Adrenal gland (tissue), 12 donors: Measurements from ENCODE around the gene YIF1B. TPM values are rescaled to one million over a fixed set of nuclear protein-coding genes. Genes with fewer than 3 reads are reported as not detected.

Experiments
- DNase-seq, 7 donors: peaks; one replicate each; pipeline ENCODE4 v3.0.0-alpha.2; 2019 to 2020
- H3K27ac ChIP-seq, 5 donors: fragments of 200-600 bp; sonication (generic) in 4 of 5; 1 replicate in 3 of 5; 2 replicates in 2 of 5; pipeline versions ENCODE4 v1.5.1 to v1.8.0; 2016 to 2020; ENCODE audit warnings: mild to moderate bottlenecking in 1 of 5
- H3K27me3 ChIP-seq: fragments of 200-600 bp; 2 replicates; pipeline ENCODE4 v1.8.0; 2021
- H3K36me3 ChIP-seq, 2 donors: fragments of 200-600 bp; replicated peaks in 1 of 2; 1 replicate in 1 of 2; 2 replicates in 1 of 2; pipeline versions ENCODE4 v1.5.1 to v1.8.0; 2018 to 2022
- H3K4me1 ChIP-seq, 2 donors: fragments of 200-600 bp; replicated peaks in 1 of 2; 1 replicate in 1 of 2; 2 replicates in 1 of 2; pipeline versions ENCODE4 v1.5.1 to v1.8.0; 2018 to 2021
- H3K4me3 ChIP-seq, 4 donors: fragments of 200-600 bp; sonication (generic) in 3 of 4; one replicate each; pipeline ENCODE4 v1.5.1; 2016 to 2018
- H3K9me3 ChIP-seq, 3 donors: fragments of 200-600 bp; sonication (generic) in 1 of 3; replicated peaks in 1 of 3; 1 replicate in 2 of 3; 2 replicates in 1 of 3; pipeline versions ENCODE4 v1.5.1 to v1.8.0; 2016 to 2021
- POLR2A ChIP-seq, 2 donors: fragments of 450-650 bp; IDR thresholded peaks; one replicate each; pipeline ENCODE4 v1.6.1; 2017; ENCODE audit warnings: antibody characterized with exemption in 2 of 2, mild to moderate bottlenecking in 2 of 2, moderate library complexity in 1 of 2
- WGBS, 4 donors: extraction: QIAGEN DNeasy Blood & Tissue Kit in 2 of 4; methylation state at CpG; one replicate each; pipeline versions ENCODE4 v1.1.5 to v1.1.7; 2013 to 2017; 5-methylcytosine and 5-hydroxymethylcytosine counted together
- intact Hi-C, 2 donors: fragments of 100-400 bp; cut with DNase I; formaldehyde crosslinking; loops; one replicate each; pipeline versions ENCODE4 v1.14.1 to v1.15.0; 2022 to 2023
- polyA plus RNA-seq, 3 donors: library from polyadenylated mRNA; stranded (reverse); fragments of 200-250 nt in 2 of 3; fragments of 350-450 nt in 1 of 3; fragmentation: Illumina TruSeq in 1 of 3; extraction: RNeasy Lipid Tissue Mini Kit (QIAGEN cat#74804) in 1 of 3; gene quantifications; one replicate each; pipeline ENCODE4 v1.2.3, GENCODE V29; 2013 to 2014
- total RNA-seq, 9 donors: library from RNA; depleted of rRNA in 4 of 9; stranded (reverse); fragments of >200 nt in 4 of 9; fragments of 120-200 nt in 1 of 9; fragmentation: NEBNext Ultra II Directional in 1 of 9; extraction: Animal tissue kit (Norgen Biotek cat#: 25700) in 1 of 9; gene quantifications; one replicate each; pipeline versions ENCODE4 v1.1.0 to v1.2.4, GENCODE V29; 2013 to 2023
- TF ChIP-seq, protein P1 (sequence below), 6 experiments: fragments of 450-650 bp in 4 of 6; fragments of 200-600 bp in 2 of 6; sonication (generic) in 1 of 6; IDR thresholded peaks; 1 replicate in 5 of 6; 2 replicates in 1 of 6; pipeline versions ENCODE4 v1.5.1 to v1.8.0; 2016 to 2021; ENCODE audit warnings: antibody characterized with exemption in 6 of 6, mild to moderate bottlenecking in 2 of 6, moderate library complexity in 1 of 6
- donor health status: healthy with polysubstance abuse.
- donor health status: Bipolar disorder and iron deficiency.
- donor health status: DM: yes; HTN: yes; CAD: no.
- donor health status: DM: no; HTN: no; CAD: no.
- donor health status: DM: no; HTN: no; CAD: no.
- donor health status: DM: yes; HTN: yes; CAD: no.

YIF1B gene
- total and polyA plus RNA-seq, 12 donors, result 23.5 to 57.0 (median 39.6) TPM

DNA sequence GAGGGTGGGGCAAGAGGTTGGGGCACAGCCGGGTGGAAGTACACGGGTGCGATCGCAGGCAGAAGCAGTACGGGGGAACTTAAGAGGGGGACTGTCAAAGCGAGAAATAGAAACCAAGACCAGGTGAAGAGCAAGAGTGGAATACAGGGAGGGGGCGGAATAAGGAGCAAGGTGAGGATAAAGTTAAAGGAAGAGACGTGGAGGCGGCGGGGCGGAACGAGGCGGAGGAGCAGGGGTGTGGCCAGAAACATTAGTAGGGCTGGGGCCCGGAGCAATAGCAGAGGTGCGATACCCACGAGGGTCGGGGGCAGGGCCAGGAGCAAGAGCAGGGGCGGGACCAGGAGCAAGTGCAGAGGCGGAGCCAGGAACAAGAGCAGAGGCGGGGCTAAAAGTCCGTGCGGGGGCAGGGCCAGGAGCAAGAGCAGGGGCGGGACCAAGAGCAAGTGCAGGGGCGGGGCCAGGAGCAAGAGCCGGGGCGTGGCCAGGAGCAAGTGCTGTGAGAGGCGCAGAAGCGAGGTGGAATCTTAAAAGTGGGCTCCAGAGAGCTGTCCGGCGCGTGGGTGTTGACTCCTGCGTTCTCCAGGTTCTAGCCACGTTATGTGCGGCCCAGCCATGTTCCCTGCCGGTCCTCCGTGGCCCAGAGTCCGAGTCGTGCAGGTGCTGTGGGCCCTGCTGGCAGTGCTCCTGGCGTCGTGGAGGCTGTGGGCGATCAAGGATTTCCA is 21.1 kb upstream of the YIF1B start:
- no peaks in the 10 kb centered on the region for H3K9me3 ChIP-seq
- WGBS, 4 donors, result 1 to 4% (median 2%) methylated on average over 27 to 41 of the region's 41 CpGs
- intact Hi-C loops, result loop anchor here in 1 of 2 donors (5.0 kb wide), 1 partner anchor 36 kb away; the partner anchor contains the start of gene PSMD8
- H3K36me3 ChIP-seq, result no peaks in the 10 kb centered on the region
- peak overlapping the region; percentile 32 to 89 (median 62) for H3K4me3 ChIP-seq
- no peaks in the 10 kb centered on the region for H3K27me3 ChIP-seq
- peak; percentile 94 to 98 (median 97) for DNase-seq
- H3K27ac ChIP-seq, result peak overlapping the region; percentile 81 to 97 (median 94)
- TF ChIP-seq, protein P1, sequence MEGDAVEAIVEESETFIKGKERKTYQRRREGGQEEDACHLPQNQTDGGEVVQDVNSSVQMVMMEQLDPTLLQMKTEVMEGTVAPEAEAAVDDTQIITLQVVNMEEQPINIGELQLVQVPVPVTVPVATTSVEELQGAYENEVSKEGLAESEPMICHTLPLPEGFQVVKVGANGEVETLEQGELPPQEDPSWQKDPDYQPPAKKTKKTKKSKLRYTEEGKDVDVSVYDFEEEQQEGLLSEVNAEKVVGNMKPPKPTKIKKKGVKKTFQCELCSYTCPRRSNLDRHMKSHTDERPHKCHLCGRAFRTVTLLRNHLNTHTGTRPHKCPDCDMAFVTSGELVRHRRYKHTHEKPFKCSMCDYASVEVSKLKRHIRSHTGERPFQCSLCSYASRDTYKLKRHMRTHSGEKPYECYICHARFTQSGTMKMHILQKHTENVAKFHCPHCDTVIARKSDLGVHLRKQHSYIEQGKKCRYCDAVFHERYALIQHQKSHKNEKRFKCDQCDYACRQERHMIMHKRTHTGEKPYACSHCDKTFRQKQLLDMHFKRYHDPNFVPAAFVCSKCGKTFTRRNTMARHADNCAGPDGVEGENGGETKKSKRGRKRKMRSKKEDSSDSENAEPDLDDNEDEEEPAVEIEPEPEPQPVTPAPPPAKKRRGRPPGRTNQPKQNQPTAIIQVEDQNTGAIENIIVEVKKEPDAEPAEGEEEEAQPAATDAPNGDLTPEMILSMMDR (IDR thresholded peaks at IDR 0.05), result no peak
- TF ChIP-seq POLR2A (IDR thresholded peaks at IDR 0.05), result no peak
- peaks cover 0 to 5% of the 10 kb centered on the region in 2 donors for H3K4me1 ChIP-seq

GRCh38 chr19:38335949-38336637 is 20.3 kb upstream of the YIF1B start:
- Histone ChIP-seq H3K4me1 (peaks cover 0 to 5% of the 10 kb centered on the region in 2 donors), H3K27me3 (no peaks in the 10 kb centered on the region), H3K4me3 (peak overlapping the region; percentile 32 to 89 (median 62)), H3K9me3 (no peaks in the 10 kb centered on the region), H3K27ac (peak overlapping the region; percentile 81 to 97 (median 94)), H3K36me3 (no peaks in the 10 kb centered on the region)
- DNase-seq, result peak; percentile 94 to 99 (median 98)
- WGBS, 4 donors, result 0 to 1% (median 0%) methylated on average over 44 to 52 of the region's 52 CpGs
- peak in 1 of 2 donors; percentile 67 for TF ChIP-seq POLR2A (IDR thresholded peaks at IDR 0.05)
- TF ChIP-seq, protein P1 (IDR thresholded peaks at IDR 0.05), result no peak
- intact Hi-C loops, result loop anchor here in 1 of 2 donors (2.0 to 5.0 kb wide), 2 partner anchors 36 to 103 kb away; partner anchors contain the start of gene PSMD8

DNA sequence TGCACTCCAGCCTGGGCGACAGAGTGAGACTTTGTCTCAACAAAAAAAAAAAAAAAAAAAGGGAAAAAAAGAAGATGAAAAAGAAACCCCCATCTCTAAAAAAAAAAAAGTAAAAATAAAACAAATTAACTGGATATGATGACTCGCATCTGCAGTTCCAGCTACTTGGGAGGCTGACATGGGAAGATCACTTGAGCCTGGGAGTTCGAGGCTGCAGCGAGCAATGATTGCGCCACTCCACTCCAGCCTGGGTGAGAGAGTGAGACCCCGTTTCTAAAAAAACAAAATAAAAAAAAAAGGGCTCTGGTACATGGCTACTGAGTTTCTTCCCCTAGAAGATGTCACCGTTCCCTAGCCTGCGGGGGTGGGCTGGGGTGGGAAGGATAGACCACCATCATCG is 17.5 kb upstream of the YIF1B start:
- intact Hi-C loops, result no loop called here
- Histone ChIP-seq H3K4me3 (no peak overlapping the region), H3K36me3 (peaks cover 0 to 3% of the 10 kb centered on the region in 2 donors), H3K27me3 (no peaks in the 10 kb centered on the region), H3K4me1 (peaks cover 0 to 5% of the 10 kb centered on the region in 2 donors), H3K27ac (no peak overlapping the region), H3K9me3 (no peaks in the 10 kb centered on the region)
- no peak for DNase-seq
- 80 to 86% (median 82%) methylated on average over 9 of the region's 9 CpGs for WGBS, 4 donors
- TF ChIP-seq POLR2A (IDR thresholded peaks at IDR 0.05), result no peak
- TF ChIP-seq, protein P1 (IDR thresholded peaks at IDR 0.05), result no peak

- no peak for DNase-seq
- Histone ChIP-seq H3K27ac (no peak overlapping the region), H3K9me3 (no peaks in the 10 kb centered on the region), H3K4me3 (no peak overlapping the region), H3K27me3 (no peaks in the 10 kb centered on the region), H3K4me1 (no peaks in the 10 kb centered on the region), H3K36me3 (peaks cover 0 to 18% of the 10 kb centered on the region in 2 donors)
- intact Hi-C loops, result no loop called here
- TF ChIP-seq, protein P1 (IDR thresholded peaks at IDR 0.05), result no peak
- no peak for TF ChIP-seq POLR2A (IDR thresholded peaks at IDR 0.05)
- 72 to 82% (median 76%) methylated on average over 1 of the region's 1 CpG for WGBS, 4 donors
Observed at GRCh38 chr19:38331728-38332127, 16.0 kb upstream of the YIF1B start.
